Measurements from ENCODE around the gene TPSB2.
A peak's percentile ranks its signal among the peaks of the same experiment; 100 is the strongest.
"Not testable (repeated sequence)": the region's sequence is repeated elsewhere in the genome, so short reads cannot be mapped to it uniquely, and the experiment has no call there.

TPSB2 gene

DNA sequence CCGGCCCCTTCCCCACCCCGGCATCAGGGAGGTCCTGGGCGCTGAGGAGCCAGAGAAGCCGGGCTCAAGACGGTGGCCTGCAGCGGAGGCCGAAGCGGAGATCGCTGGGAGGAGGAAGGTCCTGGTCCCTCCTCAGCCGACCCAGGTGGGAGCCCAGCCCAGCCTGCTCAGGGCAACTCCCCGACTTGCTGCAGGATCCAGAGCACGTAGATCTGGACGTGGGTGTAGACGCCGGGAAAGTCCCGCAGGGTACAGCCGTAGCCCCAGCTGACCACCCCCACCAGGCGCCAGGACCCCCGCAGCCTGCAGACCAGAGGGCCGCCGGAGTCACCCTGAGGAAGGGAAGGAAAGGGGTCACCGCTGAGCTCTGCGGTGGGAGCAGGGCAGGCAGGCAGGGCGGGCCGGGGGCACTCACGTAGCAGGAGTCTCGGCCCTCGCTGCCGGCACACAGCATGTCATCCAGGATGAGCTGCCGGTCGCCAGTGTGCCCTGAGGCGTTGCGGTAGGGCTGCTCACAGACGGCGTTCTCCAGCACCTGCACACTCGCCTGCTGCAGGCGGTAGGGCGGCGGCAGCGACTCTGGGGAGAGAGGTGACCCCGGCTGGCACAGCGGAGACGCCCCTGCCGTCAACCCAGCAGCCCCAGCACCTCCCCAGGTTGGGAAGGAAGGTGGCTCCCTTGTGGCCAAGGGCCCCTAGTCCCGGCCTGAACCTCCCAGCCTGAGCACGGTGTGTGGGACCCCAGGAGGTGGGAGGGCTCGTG is 31.3 kb upstream of the TPSB2 start:
- peak; percentile 81 for DNase-seq

DNA sequence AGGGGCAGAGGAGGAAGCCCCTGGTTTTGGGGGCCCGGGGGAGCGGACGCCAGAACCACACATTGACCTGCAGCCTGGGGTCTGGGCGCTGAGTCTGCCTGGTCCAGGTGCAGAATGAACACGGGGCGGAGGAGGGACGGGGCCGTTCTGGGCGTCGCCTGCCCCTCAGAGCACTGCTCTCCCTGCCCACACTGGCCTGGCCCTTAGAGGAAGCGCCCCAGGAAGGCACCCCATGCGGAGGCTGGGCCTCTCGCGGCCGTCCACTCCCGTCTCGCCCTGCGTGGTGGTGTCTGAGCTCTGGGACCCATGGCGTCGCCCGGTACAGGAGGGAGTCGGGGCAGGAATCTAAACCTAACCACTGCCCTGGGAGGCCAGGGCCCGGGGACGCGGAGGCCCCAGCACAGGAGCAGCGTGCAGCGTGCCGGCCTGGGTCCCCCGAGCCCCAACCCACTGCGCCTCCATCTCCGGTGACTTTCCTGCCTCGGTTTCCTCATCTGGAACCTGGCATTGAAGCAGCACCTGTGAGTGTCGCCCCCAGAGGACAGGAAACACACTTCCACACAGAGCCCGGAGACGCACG is 30.2 kb upstream of the TPSB2 start:
- DNase-seq, result no peak

DNA sequence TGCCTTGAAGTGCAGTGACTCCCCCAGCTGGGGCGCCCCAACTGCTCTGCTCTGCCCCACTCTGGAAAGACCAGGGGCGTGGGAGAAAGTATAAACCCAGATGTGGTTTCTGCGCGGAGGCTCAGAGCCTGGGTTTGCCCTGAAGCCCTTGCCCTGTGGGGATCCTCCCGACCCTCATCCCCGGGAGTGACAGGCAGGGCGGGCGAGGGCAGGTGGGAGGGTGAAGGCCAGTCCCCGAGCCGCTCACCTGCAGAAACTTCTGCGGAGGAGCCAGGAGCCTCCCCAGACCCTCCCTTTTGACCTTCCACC is 29.7 kb upstream of the TPSB2 start:
- DNase-seq, result no peak

DNA sequence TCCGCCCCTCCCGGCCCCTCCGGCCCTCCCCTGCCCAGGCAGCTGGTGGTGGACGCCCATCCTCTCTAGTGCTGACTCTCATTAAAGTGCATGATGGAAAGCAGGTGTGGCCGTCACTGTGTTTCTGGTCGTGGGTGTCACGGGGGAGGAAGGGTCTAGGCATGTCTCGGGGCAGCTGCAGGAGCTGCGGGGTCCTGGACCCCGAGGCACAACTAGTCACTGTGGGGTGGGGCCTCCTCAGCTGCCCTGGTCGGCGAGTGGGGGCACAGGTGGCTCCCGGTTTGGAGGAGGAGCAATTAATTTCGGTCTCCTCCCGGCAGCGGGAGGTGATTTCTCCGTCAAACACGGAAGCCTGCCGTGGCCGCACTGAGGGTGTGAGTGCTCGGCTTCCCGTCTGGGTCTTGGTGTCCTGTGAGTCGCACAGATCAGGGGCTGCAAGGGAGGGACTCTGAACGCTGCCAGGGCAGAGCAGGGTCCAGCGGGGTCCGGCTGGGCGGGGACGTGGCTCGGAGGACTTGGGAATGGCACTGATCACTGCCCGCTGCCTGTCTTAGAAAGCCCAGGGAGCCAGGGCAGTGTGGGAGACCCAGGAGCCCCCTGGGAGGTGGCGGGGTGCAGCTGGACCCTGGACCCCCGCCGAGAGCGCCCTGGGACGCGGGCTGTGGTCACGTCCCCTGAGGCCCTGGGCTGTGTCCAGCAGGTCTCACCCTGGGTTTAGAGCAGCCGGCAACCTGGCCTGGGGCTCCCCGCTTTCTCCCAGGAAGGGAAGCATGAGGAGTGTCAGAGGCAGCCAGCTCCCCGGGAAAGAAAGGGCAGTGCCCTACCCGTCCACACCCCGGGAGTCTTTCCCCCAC is 29.1 kb upstream of the TPSB2 start:
- DNase-seq, result peak; percentile 17

DNA sequence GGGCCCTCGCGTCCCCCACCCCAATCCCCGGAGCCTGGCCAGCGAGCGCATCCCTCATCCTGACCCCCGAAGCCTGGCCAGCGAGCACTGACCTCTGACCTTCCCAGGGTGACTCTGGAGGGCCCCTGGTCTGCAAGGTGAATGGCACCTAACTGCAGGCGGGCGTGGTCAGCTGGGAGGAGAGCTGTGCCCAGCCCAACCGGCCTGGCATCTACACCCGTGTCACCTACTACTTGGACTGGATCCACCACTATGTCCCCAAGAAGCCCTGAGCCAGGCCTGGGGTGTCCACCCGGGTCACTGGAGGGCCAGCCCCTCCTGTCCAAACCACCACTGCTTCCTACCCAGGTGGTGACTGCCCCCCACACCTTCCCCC is 28.2 kb upstream of the TPSB2 start:
- DNase-seq, result no peak

DNA sequence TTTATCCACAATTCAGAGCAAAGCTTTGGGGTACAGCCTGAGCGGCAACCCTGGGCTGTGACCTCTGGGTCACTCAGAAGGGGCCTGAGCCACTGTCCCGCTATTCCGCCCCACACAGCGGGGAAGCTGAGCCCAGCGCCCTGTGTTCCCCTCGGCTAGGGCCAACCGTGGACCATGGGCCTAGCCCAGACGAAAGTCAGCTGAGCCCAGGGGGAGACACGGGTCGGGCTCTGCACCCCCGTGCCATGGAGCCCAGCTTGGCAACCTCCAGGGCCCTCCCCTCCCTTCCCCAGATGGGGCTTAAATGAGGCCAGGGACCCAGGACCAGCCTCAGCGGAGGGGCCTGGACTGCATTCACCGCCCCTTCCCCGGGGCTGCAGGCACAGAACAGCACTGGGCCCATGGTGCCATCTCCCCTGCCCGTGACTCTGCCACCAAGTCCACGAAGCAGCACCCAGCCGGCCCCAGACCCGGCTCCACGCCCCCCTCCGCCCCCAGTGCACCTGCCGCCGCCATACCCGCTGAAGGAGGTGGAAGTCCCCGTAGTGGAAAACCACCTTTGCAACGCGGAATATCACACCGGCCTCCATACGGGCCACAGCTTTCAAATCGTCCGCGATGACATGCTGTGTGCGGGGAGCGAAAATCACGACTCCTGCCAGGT is 27.7 kb upstream of the TPSB2 start:
- DNase-seq, result no peak

DNA sequence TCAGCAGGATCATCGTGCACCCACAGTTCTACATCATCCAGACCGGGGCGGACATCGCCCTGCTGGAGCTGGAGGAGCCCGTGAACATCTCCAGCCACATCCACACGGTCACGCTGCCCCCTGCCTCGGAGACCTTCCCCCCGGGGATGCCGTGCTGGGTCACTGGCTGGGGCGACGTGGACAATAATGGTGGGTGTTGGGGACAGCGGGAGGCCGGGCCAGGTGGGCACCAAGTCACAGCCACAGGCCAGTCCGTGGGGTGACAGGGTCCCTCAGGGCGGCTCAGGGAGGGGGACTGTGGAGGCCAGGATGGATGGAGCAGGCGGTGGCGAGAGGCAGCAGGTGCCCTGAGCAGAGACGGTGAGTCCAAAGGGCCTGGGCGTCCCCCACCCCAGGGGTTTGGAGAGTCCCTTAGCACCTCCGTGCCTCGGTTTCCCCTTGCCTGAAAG is 26.9 kb upstream of the TPSB2 start:
- no peak for DNase-seq

DNA sequence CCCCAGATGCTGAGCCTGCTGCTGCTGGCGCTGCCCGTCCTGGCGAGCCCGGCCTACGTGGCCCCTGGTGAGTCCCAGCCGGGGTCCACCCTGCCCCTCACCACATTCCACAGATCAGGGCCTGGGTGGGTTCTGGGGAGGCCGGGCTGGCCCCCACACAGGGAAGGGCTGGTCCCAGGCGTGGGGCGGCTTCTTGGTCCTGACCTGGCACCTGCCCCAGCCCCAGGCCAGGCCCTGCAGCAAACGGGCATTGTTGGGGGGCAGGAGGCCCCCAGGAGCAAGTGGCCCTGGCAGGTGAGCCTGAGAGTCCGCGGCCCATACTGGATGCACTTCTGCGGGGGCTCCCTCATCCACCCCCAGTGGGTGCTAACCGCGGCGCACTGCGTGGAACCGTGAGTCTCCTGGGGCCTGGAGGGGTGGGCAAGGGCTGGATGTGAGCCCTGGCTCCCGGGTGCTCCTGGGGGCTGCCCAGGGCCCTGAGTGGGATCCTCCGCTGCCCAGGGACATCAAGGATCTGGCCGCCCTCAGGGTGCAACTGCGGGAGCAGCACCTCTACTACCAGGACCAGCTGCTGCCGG is 26.4 kb upstream of the TPSB2 start:
- DNase-seq, result not testable (repeated sequence)

DNA sequence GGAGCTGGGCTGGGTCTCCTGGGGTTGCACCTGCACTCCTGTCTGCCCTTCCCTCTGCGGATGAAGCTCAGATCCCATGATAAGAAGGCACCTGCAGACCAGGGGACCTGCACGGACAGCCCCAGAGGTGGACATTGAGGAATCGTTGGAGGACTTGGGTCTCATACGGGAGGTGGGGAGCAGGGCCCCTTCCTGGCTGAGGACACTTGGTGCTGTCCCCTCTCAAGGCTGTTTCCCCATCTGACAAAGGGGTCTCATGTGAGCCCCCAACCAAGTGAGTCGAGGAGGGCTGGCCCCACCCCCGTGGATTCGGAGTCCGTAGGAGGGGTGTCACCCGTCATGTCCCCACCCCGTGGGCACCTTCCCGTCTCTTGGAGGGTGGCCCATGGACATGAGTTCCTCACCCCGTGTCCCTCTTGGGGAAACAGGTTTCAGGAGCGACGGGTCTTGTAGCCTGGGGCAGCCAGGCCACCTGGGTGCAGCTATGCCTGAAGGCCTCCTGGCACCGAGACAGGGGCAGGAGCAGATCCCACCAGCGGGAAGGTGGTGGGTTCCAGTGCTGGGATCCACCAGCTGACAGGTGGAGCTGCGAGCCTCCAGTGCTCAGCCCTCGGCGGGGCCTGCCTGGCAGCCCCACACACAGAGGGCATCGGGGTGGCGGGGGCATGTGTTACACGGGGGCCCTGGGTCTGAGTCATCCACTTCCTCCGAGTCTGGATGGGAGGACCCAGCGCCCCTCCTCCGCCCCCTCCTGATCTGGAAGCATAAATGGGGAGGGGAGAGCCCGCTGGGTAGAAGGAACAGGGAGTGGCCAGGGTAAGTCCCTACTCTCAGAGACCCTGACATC is 25.5 kb upstream of the TPSB2 start, which contains the start of gene TPSD1:
TSS of gene TPSD1 (plus strand) at position 794 of the 847 bp plus-strand sequence. CDS start 212 bp downstream, outside the sequence.
- DNase-seq, result not testable (repeated sequence)

DNA sequence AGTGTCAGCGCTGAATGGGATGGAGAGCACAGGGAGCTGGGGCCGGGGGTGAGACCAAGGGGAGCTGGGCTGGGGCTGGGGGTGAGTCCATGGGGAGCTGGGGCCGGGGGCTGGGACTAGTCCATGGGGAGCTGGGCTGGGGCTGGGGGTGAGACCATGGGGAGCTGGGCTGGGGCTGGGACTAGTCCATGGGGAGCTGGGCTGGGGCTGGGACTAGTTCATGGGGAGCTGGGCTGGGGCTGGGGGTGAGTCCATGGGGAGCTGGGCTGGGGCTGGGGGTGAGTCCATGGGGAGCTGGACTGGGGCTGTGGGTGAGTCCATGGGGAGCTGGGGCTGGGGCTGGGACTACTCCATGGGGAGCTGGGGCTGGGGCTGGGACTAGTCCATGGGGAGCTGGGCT is 24.8 kb upstream of the TPSB2 start:
- not testable (repeated sequence) for DNase-seq

DNA sequence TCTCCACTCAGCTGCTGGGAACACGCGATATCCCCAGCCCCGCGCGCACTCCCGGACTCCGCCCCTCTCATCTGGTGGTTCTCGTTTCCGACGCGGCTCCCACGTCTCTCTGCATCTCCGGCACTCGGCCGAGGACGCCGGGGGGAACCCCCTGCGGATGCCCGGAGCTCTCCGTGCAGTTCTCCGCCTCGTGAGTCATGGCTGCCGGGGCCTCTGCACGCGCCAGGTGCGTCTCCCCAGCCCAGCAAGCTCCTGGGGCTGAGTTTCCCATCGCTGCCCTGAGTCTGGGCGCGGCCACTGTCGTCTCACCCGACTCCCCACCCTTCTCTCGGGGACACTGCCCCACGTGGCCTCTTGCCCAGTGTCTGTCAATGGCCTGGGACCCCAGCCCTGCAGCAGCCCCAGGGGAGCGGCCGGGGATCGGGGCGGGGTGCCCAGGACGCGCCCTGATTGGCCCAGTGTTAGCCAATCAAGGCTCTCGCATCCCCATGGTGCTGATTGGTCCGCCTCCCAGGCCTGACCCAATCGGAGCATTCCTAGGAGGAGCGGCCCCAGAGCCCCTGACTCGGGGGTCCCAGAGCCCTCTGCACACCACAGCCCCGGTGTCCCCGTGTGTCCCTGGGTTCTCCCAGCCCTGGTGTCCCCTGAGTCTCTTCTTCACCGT is 23.8 kb upstream of the TPSB2 start:
- not testable (repeated sequence) for DNase-seq

DNA sequence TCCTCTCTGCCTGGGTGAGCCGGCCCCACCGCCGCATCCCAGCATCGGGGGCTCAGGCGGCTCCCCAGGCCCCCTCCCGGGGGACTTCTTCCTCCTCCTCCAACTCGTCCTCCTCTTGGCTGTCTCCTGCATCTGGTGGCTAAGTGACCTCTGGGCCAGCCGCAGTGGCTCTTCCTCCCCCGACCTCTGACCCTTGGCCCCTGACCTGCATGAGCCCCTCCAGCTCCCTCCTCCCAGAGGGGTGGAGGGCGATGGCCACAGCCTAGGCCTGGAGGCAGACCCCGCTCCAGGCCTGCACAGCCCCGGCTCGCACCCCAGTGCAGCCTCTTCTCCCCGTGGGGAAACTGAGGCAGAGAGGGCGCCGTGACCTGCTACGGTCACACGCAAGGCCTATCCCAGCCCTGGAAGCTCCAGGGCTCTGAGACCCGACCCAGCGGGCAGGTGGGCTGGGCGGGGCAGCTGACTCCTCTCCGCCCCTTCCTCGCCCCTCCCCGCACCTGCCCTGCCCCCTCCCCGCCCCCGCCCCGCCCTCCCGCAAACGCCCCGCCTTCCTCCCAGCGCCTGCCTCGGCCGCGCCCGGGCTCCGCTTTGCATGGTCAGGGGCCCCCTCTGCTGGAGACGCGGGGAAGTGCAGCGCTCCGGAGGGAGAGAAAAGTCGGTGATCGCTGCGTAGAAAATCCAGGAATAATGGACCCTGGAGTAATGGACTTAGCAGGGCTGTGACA is 19.2 kb upstream of the TPSB2 start:
- not testable (repeated sequence) for DNase-seq

DNA sequence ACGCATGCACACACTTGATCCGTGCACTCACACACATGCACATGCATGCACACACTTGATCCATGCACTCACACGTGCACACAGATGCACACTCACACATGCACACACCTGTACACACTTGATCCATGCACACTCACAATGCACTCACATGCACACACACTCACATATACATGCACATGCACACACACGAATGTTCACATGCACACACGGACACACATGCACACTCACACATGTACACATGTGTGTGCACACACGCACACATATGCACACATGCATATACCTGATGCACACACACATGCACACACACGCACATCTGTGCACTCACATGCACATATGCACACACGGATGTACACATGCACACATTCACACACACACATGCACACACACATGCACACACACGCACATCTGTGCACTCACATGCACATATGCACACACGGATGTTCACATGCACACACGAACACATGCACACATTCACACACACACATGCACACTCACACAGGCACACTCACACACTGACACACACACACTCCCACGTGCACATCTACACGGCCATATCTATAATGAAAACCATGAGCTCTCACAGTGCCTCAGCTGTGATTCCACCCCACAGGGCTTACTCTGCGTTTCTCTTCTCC is 18.0 kb upstream of the TPSB2 start:
- DNase-seq, result not testable (repeated sequence)

DNA sequence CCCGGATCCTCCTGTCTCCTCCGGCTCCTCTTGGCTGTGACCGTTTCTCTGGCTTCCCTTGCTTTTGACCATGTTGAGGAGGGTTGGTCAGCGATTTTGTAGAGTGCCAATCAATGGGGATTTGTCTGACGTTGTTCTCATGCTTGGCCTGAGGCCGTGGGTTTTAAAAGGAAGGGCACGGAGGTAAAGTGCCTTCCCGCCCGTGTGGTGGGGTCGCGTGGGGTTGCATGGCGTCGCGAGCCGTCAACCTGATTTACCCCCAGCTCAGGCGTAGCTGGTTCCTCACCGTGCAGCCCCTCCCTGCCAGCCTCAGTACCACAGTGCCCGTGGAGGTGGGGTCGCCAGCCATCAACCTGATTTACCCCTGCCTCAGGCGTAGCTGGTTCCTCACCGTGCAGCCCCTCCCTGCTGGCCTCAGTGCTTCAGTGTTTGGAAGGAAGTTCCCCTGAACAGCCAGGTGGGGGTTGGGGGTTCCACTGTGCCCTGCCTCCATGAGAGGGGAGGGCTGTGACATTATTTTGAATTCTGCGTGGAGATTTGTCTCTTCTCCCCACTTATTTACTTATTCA is 15.6 kb upstream of the TPSB2 start:
- no peak for DNase-seq

DNA sequence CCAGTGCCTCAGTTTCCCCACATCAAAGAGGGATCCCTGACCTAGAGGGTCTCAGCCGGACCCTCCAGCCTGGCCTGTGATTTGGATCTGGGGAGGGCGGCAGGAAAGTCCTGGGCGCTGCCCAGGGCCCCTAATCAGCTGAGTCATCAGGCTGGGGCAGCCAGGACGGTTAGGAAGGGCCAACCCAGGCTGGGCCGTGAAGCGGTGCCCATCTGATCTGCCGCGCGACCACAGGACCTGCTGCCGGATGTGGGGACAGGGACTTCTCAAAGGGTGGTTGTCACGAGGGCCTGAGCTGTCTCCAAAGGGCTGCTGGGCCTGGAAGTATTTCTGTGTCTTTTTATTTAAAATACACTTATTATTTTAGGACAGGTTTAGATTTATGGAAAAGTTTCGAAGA is 14.9 kb upstream of the TPSB2 start:
- DNase-seq, result no peak

DNA sequence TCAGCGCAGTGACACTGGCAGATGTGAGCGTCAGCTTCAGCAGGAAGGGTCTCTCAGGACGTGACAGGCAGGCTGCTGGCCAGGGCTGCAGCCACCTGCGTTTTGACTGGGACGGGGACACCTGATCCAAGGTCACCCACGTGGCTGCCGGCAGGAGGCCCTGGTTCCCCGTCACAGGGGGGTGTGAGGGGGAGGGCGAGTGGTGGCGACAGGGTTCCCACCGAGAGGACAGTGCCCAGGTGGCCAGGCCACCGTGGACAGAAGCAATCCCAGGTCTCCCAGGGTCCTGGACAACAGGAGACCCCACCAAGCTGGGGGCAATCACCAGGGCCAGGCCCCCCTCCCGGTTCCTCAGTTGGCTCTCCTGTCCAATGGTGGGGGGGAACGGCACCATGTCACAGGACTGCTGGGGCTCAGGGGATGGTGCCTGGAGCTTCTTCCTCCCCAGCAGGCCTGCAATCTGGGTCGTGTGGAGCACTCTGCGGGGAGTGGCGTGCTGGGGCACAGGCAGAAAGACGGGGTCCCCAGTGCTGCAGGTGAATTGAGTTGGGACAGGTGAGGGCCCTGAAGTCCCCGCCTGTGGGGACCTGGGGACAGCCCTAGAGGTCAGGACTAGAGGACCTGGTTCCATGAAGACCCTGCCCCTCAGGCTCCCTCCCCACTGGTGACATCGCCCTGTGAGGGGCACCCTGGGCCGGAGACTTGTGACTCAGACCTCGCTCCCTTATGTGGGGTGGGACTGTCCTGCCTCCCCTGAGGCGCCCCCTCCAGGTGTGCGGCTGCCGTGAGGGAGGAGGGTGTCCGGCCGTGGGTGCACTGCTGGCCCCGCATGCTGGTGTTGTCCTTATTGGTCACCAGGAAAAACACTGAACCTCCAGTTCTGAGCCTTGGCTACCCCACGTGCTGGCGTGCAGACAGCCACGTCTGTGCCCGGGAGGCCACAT is 14.2 kb upstream of the TPSB2 start:
- not testable (repeated sequence) for DNase-seq

DNA sequence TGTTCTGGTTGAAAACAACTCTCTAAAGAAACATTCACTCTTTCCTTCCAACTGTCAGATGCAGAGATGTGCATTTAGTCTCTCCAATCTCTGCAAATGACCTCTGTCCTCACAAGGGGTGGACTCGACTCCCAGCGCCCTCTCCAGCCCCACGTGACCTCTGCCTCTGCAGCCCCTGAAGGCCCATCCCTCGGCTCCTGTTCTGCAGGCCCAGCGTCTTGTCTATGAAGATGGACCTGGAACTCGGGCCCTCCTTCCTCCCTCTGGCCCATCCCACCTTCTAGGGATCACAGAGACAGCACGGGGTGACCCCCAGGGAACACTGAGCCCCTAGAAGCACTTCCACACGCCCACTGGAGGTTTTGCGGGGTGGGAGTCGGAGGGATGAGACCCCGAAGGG is 13.4 kb upstream of the TPSB2 start:
- not testable (repeated sequence) for DNase-seq

DNA sequence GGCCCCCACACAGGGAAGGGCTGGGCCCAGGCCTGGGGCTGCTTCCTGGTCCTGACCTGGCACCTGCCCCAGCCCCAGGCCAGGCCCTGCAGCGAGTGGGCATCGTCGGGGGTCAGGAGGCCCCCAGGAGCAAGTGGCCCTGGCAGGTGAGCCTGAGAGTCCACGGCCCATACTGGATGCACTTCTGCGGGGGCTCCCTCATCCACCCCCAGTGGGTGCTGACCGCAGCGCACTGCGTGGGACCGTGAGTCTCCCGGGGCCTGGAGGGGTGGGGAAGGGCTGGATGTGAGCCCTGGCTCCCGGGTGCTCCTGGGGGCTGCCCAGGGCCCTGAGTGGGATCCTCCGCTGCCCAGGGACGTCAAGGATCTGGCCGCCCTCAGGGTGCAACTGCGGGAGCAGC is 11.1 kb upstream of the TPSB2 start:
- DNase-seq, result not testable (repeated sequence)

DNA sequence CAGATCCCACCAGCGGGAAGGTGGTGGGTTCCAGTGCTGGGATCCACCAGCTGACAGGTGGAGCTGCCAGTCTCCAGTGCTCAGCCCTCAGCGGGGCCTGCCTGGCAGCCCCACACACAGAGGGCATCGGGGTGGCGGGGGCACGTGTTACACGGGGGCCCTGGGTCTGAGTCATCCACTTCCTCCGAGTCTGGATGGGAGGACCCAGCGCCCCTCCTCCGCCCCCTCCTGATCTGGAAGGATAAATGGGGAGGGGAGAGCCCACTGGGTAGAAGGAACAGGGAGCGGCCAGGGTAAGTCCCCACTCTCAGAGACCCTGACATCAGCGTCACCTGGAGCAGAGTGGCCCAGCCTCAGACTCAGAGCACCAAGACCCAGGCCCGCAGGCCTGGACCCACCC is 10.5 kb upstream of the TPSB2 start, which contains the start of gene TPSAB1:
TSS of gene TPSAB1 (plus strand) at position 270 of the 400 bp plus-strand sequence. CDS start 234 bp downstream, outside the sequence.
- not testable (repeated sequence) for DNase-seq

Data from NCI-H345 (cell line).